Measurements from ENCODE around the gene HSPA14. TPM values are rescaled to one million over a fixed set of nuclear protein-coding genes. Genes with fewer than 3 reads are reported as not detected.

HSPA14 gene
- total RNA-seq, 2 donors from 2014 or later = 17.1 to 24.9 TPM

- H3K27ac Mint-ChIP-seq = no peak overlapping the region
- Histone ChIP-seq H3K36me3 (ENCODE audit: control insufficient read depth, insufficient read depth, low read length) (peaks cover 7% of the 10 kb centered on the region), H3K4me3 (ENCODE audit: low read length) (no peak overlapping the region), H3K27ac (ENCODE audit: low read depth, low read length) (no peak overlapping the region), H3K9ac (ENCODE audit: extremely low read depth, low read length, poor library complexity, severe bottlenecking) (no peak overlapping the region), H3K27me3 (ENCODE audit: control insufficient read depth, insufficient read depth, low read length, poor library complexity, severe bottlenecking) (no peaks in the 10 kb centered on the region), H3K9me3 (ENCODE audit: control insufficient read depth, low read length) (no peaks in the 10 kb centered on the region), H3K4me1 (ENCODE audit: control insufficient read depth, insufficient read depth, low read length) (peaks cover 5% of the 10 kb centered on the region)
- H3K4me1 Mint-ChIP-seq = peaks cover 19% of the 10 kb centered on the region
- WGBS, 2 experiments (ENCODE audit: insufficient coverage in 1 of 2, insufficient read length in 1 of 2) = 96 to 98% methylated on average over 12 of the region's 12 CpGs
- H3K27me3 Mint-ChIP-seq (ENCODE audit: insufficient read depth) = no peaks in the 10 kb centered on the region
- no peak overlapping the region for H3K4me3 Mint-ChIP-seq
- peaks cover 3% of the 10 kb centered on the region for H3K36me3 Mint-ChIP-seq (ENCODE audit: low read depth)
- no peak for DNase-seq
- no peaks in the 10 kb centered on the region for H3K9me3 Mint-ChIP-seq
- TF ChIP-seq CTCF (conservative IDR thresholded peaks at IDR 0.05) = no peak
These were observed 37.8 kb downstream of the HSPA14 start for GRCh38 chr10:14875941-14876340.

- Mint-ChIP-seq H3K27me3 (ENCODE audit: insufficient read depth) (no peaks in the 10 kb centered on the region), H3K27ac (no peak overlapping the region), H3K36me3 (ENCODE audit: low read depth) (no peaks in the 10 kb centered on the region), H3K9me3 (no peaks in the 10 kb centered on the region), H3K4me1 (peaks cover 19% of the 10 kb centered on the region), H3K4me3 (peak overlapping the region; percentile 96)
- Histone ChIP-seq H3K9ac (ENCODE audit: extremely low read depth, low read length, poor library complexity, severe bottlenecking) (no peak overlapping the region), H3K36me3 (ENCODE audit: control insufficient read depth, insufficient read depth, low read length) (no peaks in the 10 kb centered on the region), H3K9me3 (ENCODE audit: control insufficient read depth, low read length) (no peaks in the 10 kb centered on the region), H3K4me1 (ENCODE audit: control insufficient read depth, insufficient read depth, low read length) (peaks cover 5% of the 10 kb centered on the region), H3K4me3 (ENCODE audit: low read length) (no peak overlapping the region), H3K27ac (ENCODE audit: low read depth, low read length) (no peak overlapping the region), H3K27me3 (ENCODE audit: control insufficient read depth, insufficient read depth, low read length, poor library complexity, severe bottlenecking) (no peaks in the 10 kb centered on the region)
- no peak for TF ChIP-seq CTCF (conservative IDR thresholded peaks at IDR 0.05)
- no peak for DNase-seq
- 93 to 97% methylated on average over 9 of the region's 9 CpGs for WGBS, 2 experiments (ENCODE audit: insufficient coverage in 1 of 2, insufficient read length in 1 of 2)
These were observed 38.7 kb downstream of the HSPA14 start for GRCh38 chr10:14876764-14877163.

- no peak for TF ChIP-seq CTCF (conservative IDR thresholded peaks at IDR 0.05)
- no peaks in the 10 kb centered on the region for H3K9me3 ChIP-seq (ENCODE audit: control insufficient read depth, low read length)
- no peaks in the 10 kb centered on the region for H3K27me3 Mint-ChIP-seq (ENCODE audit: insufficient read depth)
- no peaks in the 10 kb centered on the region for H3K27me3 ChIP-seq (ENCODE audit: control insufficient read depth, insufficient read depth, low read length, poor library complexity, severe bottlenecking)
- 0% methylated on average over 28 to 102 of the region's 102 CpGs for WGBS, 2 experiments (ENCODE audit: insufficient coverage in 1 of 2, insufficient read length in 1 of 2)
- peak within 1 kb of the TSS; percentile 96 for H3K9ac ChIP-seq (ENCODE audit: extremely low read depth, low read length, poor library complexity, severe bottlenecking)
- H3K27ac Mint-ChIP-seq = peak within 1 kb of the TSS; percentile 99
- peaks cover 25% of the 10 kb centered on the region for H3K4me1 Mint-ChIP-seq
- peak within 1 kb of the TSS; percentile 96 for H3K4me3 Mint-ChIP-seq
- peaks cover 5% of the 10 kb centered on the region for H3K4me1 ChIP-seq (ENCODE audit: control insufficient read depth, insufficient read depth, low read length)
- peaks cover 3% of the 10 kb centered on the region for H3K36me3 ChIP-seq (ENCODE audit: control insufficient read depth, insufficient read depth, low read length)
- DNase-seq = peak; percentile 98
- H3K27ac ChIP-seq (ENCODE audit: low read depth, low read length) = peak within 1 kb of the TSS; percentile 93
- no peaks in the 10 kb centered on the region for H3K9me3 Mint-ChIP-seq
- peak within 1 kb of the TSS; percentile 95 for H3K4me3 ChIP-seq (ENCODE audit: low read length)
- H3K36me3 Mint-ChIP-seq (ENCODE audit: low read depth) = peaks cover 2% of the 10 kb centered on the region
These were observed 40.4 kb downstream of the HSPA14 start, which contains the start of gene SUV39H2 for GRCh38 chr10:14878266-14879123. SUV39H2 (plus strand) TSS chr10:14878866; CDS start chr10:14878889, 23 bp downstream.
